ENCODE data around the gene NDUFS1. TPM values are rescaled to one million over a fixed set of nuclear protein-coding genes. Genes with fewer than 3 reads are reported as not detected.
A peak's percentile ranks its signal among the peaks of the same experiment; 100 is the strongest.
"Not testable (repeated sequence)": the region's sequence is repeated elsewhere in the genome, so short reads cannot be mapped to it uniquely, and the experiment has no call there.

NDUFS1 gene
- total and polyA plus RNA-seq, 5 donors, result 132 to 299 (median 251) TPM

DNA sequence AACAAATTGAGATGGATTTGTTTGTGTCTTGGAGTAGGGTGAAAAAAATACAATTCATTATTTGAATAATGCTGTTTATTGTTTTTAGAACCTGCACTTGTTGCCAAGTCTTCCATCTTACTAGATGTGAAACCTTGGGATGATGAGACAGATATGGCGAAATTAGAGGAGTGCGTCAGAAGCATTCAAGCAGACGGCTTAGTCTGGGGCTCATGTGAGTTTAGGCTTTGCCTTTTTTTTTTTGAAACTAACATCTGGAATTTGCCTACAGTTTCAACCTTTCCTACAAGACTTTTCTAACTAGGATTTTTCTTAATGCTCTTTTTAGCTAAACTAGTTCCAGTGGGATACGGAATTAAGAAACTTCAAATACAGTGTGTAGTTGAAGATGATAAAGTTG is 3.2 kb upstream of the NDUFS1 start:
- H3K27me3 ChIP-seq (ENCODE audit: control insufficient read depth, insufficient read depth); H3K4me3 ChIP-seq (ENCODE audit: low read length); H3K9me3 ChIP-seq (ENCODE audit: control insufficient read depth, low read length); ATAC-seq; H3K27ac ChIP-seq (ENCODE audit: low read length); DNase-seq; H3K4me1 ChIP-seq (ENCODE audit: control insufficient read depth, insufficient read depth, low read length): not testable (repeated sequence)
- intact Hi-C loops (cut with DNase I), result loop anchor here in 2 of 4 donors (10.0 kb wide), 2 partner anchors 102 to 112 kb away; partner anchors contain the start of gene ZDBF2 (in 1 of the 2)
- WGBS, result 87% methylated on average over 4 of the region's 4 CpGs

DNA sequence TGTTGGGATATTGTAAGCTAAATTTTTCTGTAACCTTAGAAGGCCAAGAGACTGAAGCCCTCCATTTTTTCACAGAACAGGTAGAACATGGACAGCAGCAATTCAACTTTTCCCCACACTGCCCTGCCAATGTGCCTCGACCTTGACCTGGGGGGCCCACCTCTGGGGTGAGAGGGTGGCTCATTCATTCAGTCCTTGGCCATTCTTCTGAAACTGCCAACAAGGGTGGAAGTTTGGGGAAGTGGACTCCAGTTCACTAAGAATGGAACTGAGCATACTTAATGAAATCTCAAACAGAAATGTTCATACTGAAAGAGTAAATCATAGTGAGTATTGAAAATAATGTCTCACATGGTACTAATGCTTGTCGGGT is 1.5 kb upstream of the NDUFS1 start:
- DNase-seq (no peak), ATAC-seq (no peak)
- H3K27ac ChIP-seq (ENCODE audit: low read length), result no peak overlapping the region
- peak overlapping the region; percentile 95 for H3K4me3 ChIP-seq (ENCODE audit: low read length)
- no peaks in the 10 kb centered on the region for H3K27me3 ChIP-seq (ENCODE audit: control insufficient read depth, insufficient read depth)
- H3K9me3 ChIP-seq (ENCODE audit: control insufficient read depth, low read length), result no peaks in the 10 kb centered on the region
- peaks cover 2% of the 10 kb centered on the region for H3K4me1 ChIP-seq (ENCODE audit: control insufficient read depth, insufficient read depth, low read length)
- intact Hi-C loops (cut with DNase I), result loop anchor here in 2 of 4 donors (10.0 kb wide), 2 partner anchors 104 to 114 kb away; partner anchors contain the start of gene ZDBF2 (in 1 of the 2)
- WGBS, result 70% methylated on average over 2 of the region's 2 CpGs

DNA sequence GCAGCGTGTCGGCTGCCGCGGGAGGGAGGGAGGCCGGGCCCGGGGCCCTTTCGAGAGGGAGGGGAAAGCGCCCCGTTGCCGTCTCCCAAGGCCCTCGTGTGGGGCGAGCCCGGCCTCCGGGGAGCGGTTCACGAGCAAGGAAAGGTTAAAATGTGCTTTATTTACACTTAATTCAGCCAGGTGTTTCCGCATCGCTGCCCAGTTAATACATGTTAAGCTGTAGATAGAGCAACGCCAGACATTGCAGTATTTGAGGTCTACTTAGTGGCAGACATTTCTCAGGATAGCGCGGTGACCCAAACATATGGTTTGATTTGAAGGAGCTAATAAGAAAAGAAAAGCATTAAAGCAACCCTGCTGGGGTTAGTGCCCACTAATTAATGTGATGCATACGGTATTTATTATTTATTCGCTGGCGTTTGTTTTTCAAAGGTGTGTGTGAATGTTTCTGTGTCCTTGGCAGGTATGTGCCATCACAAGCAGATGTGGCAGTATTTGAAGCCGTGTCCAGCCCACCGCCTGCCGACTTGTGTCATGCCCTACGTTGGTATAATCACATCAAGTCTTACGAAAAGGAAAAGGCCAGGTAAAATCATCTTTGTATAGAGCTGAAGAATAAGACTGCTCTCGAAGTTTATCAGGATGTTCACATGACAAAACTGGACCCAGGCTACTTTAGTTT is 1.0 kb upstream of the NDUFS1 start:
- Histone ChIP-seq H3K9me3 (ENCODE audit: control insufficient read depth, low read length) (no peaks in the 10 kb centered on the region), H3K4me1 (ENCODE audit: control insufficient read depth, insufficient read depth, low read length) (peaks cover 2% of the 10 kb centered on the region), H3K27me3 (ENCODE audit: control insufficient read depth, insufficient read depth) (no peaks in the 10 kb centered on the region), H3K27ac (ENCODE audit: low read length) (peak overlapping the region; percentile 86), H3K4me3 (ENCODE audit: low read length) (peak overlapping the region; percentile 95)
- DNase-seq (no peak), ATAC-seq (peak in 1 of 2 donors; percentile 77)
- intact Hi-C loops (cut with DNase I), result loop anchor here in 2 of 4 donors (10.0 kb wide), 2 partner anchors 105 to 115 kb away; partner anchors contain the start of gene ZDBF2 (in 1 of the 2)
- WGBS, result 6% methylated on average over 30 of the region's 30 CpGs

DNA sequence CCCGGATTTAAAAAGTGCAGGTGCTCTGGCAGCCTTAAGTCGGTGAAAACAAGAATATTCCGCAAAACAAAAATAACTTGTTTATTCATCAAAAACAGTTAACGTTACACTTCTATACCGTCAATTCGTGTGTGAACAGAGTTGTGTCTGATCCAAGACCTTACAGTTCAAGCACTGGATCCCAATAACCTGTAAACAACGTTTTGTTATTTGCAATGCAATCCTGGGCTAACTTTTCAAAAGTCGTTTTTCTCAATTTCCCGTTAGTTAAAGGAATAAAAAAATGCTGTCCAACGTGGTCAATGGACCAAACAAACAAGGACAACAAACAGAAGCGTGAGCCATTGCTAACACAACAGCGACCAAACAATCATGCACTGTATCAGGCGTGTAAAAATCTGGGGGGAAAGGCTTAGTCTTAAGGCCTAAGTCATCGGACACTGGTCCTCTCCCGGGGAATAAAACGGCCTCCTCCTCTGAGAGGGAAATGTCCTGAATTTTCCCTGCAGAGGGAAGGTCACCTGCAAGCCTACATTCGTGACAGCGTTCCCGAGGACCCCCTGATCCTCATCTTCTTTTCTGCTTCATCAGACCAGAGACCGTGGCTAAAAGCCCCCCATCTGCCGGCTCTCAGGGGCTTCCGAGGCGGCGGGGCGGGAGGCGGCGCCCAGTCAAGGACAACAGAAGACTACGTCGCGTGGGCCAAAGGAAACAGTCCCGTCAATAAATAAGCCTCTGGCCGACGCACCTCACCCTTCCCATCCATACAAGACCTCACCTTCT is 490 bp downstream of the NDUFS1 start:
- Histone ChIP-seq H3K4me1 (ENCODE audit: control insufficient read depth, insufficient read depth, low read length) (peaks cover 2% of the 10 kb centered on the region), H3K4me3 (ENCODE audit: low read length) (peak overlapping the region; percentile 95), H3K27me3 (ENCODE audit: control insufficient read depth, insufficient read depth) (no peaks in the 10 kb centered on the region), H3K9me3 (ENCODE audit: control insufficient read depth, low read length) (no peaks in the 10 kb centered on the region), H3K27ac (ENCODE audit: low read length) (peak overlapping the region; percentile 93)
- no peak for DNase-seq
- peak; percentile 19 to 33 for ATAC-seq
- intact Hi-C loops (cut with DNase I), result no loop called here
- under 1% methylated on average over 33 of the region's 33 CpGs for WGBS

DNA sequence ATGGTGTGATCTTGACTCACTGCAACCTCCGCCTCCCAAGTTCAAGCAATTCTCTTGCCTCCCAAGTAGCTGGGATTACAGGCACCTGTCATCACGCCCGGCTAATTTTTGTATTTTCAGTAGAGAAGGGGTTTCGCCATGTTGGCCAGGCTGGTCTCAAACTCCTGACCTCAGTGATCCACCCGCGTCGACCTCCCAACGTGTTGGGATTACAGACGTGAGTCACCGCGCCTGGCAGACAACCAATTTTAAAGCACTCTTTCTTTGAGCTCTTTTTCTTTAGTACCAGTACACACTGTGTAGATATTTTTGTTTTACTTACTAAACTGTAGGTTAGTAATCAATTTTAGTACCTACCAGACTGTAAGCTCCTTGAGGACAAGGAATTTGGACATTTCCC is 2.2 kb downstream of the NDUFS1 start:
- H3K27me3 ChIP-seq (ENCODE audit: control insufficient read depth, insufficient read depth); intact Hi-C loops (cut with DNase I); H3K4me1 ChIP-seq (ENCODE audit: control insufficient read depth, insufficient read depth, low read length); H3K27ac ChIP-seq (ENCODE audit: low read length); ATAC-seq; H3K9me3 ChIP-seq (ENCODE audit: control insufficient read depth, low read length): not testable (repeated sequence)
- peak overlapping the region; percentile 6 for H3K4me3 ChIP-seq (ENCODE audit: low read length)
- peak in 1 of 3 donors; percentile 27 for DNase-seq
- 80% methylated on average over 11 of the region's 11 CpGs for WGBS

DNA sequence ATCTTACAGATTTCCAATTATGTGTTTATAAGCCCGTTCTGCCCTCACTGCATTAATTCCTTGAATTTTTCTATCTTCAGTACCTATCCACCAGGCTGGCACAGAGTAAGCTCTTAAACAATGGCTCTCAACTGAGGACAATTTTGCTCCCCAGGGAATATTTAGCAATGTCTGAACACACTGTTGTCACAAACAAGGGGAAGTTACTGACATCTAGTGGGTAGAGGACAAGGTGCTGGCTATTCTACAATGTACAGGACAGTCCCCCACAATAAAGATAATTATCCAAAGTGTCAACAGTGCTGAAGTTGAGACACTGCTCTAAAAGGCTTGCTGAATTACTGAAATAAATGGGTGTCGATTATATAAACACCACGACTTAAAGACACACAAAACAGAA is 5.0 kb downstream of the NDUFS1 start:
- H3K4me3 ChIP-seq (ENCODE audit: low read length), result no peak overlapping the region
- WGBS, result 80% methylated on average over 3 of the region's 3 CpGs
- ATAC-seq (peak; percentile 18 to 27), DNase-seq (no peak)
- no peak overlapping the region for H3K27ac ChIP-seq (ENCODE audit: low read length)
- no peaks in the 10 kb centered on the region for H3K9me3 ChIP-seq (ENCODE audit: control insufficient read depth, low read length)
- no peaks in the 10 kb centered on the region for H3K4me1 ChIP-seq (ENCODE audit: control insufficient read depth, insufficient read depth, low read length)
- H3K27me3 ChIP-seq (ENCODE audit: control insufficient read depth, insufficient read depth), result no peaks in the 10 kb centered on the region
- intact Hi-C loops (cut with DNase I), result no loop called here

DNA sequence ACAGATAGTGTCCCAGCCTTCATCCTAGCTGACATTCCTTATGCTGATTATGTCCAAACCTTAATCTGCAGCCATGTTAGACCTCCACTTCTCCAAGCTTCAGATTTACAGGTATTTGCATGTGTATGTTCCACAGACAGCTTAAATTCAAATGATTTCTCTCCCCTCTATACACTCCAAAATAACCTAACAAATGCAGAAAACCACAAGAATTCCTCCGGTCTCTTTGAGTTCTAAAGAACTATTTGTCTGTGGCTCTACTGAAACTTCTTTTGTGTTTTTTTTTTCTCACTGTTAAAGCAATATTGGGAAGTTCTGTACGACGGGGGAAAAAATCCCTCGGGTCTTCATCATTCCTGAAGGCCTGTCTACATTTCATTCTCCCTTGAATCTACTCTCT is 8.6 kb downstream of the NDUFS1 start:
- H3K27ac ChIP-seq (ENCODE audit: low read length), result no peak overlapping the region
- no peak for DNase-seq
- no peak overlapping the region for H3K4me3 ChIP-seq (ENCODE audit: low read length)
- 85% methylated on average over 4 of the region's 4 CpGs for WGBS
- no peaks in the 10 kb centered on the region for H3K27me3 ChIP-seq (ENCODE audit: control insufficient read depth, insufficient read depth)
- H3K4me1 ChIP-seq (ENCODE audit: control insufficient read depth, insufficient read depth, low read length), result no peaks in the 10 kb centered on the region
- intact Hi-C loops (cut with DNase I), result no loop called here
- no peaks in the 10 kb centered on the region for H3K9me3 ChIP-seq (ENCODE audit: control insufficient read depth, low read length)
- ATAC-seq, result no peak

DNA sequence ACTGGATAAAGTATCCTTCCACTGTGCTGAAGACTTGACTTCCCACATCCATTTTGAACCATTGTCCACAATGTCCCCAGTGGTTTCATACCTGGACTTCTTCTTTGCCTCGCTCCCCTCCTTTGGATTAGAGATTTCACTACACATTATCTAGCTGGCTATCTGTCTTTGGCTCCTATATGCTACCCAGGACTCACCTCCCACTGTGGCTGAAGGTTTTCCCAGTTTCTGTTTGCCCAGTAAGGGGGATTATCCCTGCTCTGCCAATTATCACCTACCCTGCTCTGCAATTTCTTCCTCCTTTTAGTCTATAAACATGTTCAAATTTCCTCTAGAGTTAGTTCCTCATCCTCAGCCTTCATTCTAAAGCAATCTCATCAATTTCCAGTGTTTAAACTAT is 9.1 kb downstream of the NDUFS1 start:
- Histone ChIP-seq H3K27ac (ENCODE audit: low read length) (no peak overlapping the region), H3K4me1 (ENCODE audit: control insufficient read depth, insufficient read depth, low read length) (no peaks in the 10 kb centered on the region), H3K27me3 (ENCODE audit: control insufficient read depth, insufficient read depth) (no peaks in the 10 kb centered on the region), H3K4me3 (ENCODE audit: low read length) (no peak overlapping the region), H3K9me3 (ENCODE audit: control insufficient read depth, low read length) (no peaks in the 10 kb centered on the region)
- ATAC-seq (no peak), DNase-seq (no peak)
- intact Hi-C loops (cut with DNase I), result no loop called here
- WGBS, result 94% methylated on average over 1 of the region's 1 CpG

DNA sequence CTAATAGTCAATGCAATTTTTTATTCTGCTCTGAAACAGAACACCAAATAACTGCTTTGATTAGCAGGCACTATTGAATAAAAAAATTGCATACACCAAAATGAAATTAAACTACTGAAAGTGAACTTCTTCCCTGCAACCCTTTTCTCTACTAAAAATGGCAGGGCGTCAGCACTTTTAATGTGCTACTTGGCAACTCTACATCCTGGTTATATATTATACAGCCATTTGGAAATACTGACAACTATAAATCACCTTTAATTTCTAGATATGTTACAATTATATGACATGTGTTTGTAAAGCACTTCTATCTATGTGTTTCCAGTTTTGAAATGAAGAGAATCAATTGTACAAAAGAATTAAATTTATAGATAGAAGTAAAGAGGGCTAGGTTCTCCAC is 9.9 kb downstream of the NDUFS1 start:
- H3K27me3 ChIP-seq (ENCODE audit: control insufficient read depth, insufficient read depth), result no peaks in the 10 kb centered on the region
- no peaks in the 10 kb centered on the region for H3K9me3 ChIP-seq (ENCODE audit: control insufficient read depth, low read length)
- H3K27ac ChIP-seq (ENCODE audit: low read length), result no peak overlapping the region
- no peak overlapping the region for H3K4me3 ChIP-seq (ENCODE audit: low read length)
- DNase-seq (no peak), ATAC-seq (no peak)
- 94% methylated on average over 1 of the region's 1 CpG for whole genome bisulfite sequencing
- no peaks in the 10 kb centered on the region for H3K4me1 ChIP-seq (ENCODE audit: control insufficient read depth, insufficient read depth, low read length)
- intact Hi-C loops (cut with DNase I), result no loop called here

DNA sequence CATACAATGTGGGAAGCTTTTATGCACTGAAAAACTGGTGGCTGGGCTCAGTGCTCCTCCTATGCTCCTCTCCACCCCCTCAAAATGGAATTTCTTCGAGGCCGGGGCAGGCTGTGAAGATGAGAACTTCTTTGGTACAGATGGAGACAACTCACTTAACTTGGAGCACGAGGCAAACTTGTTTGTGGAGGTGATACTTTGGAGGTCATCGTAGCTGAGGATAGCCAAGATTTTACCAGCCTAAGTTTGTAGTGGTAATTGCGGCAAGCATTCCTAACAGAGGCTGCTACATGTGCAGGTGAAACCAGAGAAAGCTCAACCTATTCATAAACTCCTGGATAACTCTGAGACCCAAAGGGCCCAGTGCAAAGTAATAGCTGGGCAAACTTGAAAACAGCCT is 13.6 kb downstream of the NDUFS1 start:
- intact Hi-C loops (cut with DNase I), result no loop called here
- DNase-seq (no peak), ATAC-seq (no peak)
- Histone ChIP-seq H3K9me3 (ENCODE audit: control insufficient read depth, low read length) (no peaks in the 10 kb centered on the region), H3K4me1 (ENCODE audit: control insufficient read depth, insufficient read depth, low read length) (no peaks in the 10 kb centered on the region), H3K4me3 (ENCODE audit: low read length) (no peak overlapping the region), H3K27me3 (ENCODE audit: control insufficient read depth, insufficient read depth) (no peaks in the 10 kb centered on the region), H3K27ac (ENCODE audit: low read length) (no peak overlapping the region)
- WGBS, result 81% methylated on average over 5 of the region's 5 CpGs

DNA sequence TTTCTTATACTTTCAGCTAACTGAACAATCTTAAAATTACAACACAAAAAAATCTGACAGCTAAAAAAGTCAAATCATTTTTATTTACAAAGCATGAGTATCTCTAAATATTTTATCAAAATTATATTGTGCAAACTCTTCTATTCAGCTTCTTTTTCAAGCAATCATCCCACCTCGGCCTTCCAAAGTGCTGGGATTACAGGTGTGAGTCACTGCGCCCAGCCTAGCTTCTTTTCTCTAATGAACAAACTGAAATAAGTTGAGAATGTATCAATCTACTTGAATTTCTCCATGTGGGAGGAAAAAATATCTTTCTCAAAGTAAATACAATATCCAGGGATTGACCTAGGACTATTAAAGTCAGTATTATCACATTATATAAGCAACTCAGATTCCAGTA is 14.9 kb downstream of the NDUFS1 start:
- WGBS, result 99% methylated on average over 2 of the region's 2 CpGs
- intact Hi-C loops (cut with DNase I), result no loop called here
- ATAC-seq, result no peak
- H3K4me1 ChIP-seq (ENCODE audit: control insufficient read depth, insufficient read depth, low read length), result no peaks in the 10 kb centered on the region
- H3K9me3 ChIP-seq (ENCODE audit: control insufficient read depth, low read length), result no peaks in the 10 kb centered on the region
- H3K27ac ChIP-seq (ENCODE audit: low read length), result no peak overlapping the region
- H3K4me3 ChIP-seq (ENCODE audit: low read length), result no peak overlapping the region
- H3K27me3 ChIP-seq (ENCODE audit: control insufficient read depth, insufficient read depth), result no peaks in the 10 kb centered on the region
- DNase-seq, result no peak

All from right cardiac atrium (tissue), 5 donors.